ENCODE data around the gene DOCK6. TPM values are rescaled to one million over a fixed set of nuclear protein-coding genes. Genes with fewer than 3 reads are reported as not detected.
A peak's percentile ranks its signal among the peaks of the same experiment; 100 is the strongest.

DOCK6 gene
- polyA plus RNA-seq, 6 donors from 2014 or later = 0.18 to 0.87 (median 0.31) TPM; not detected in 1

DNA sequence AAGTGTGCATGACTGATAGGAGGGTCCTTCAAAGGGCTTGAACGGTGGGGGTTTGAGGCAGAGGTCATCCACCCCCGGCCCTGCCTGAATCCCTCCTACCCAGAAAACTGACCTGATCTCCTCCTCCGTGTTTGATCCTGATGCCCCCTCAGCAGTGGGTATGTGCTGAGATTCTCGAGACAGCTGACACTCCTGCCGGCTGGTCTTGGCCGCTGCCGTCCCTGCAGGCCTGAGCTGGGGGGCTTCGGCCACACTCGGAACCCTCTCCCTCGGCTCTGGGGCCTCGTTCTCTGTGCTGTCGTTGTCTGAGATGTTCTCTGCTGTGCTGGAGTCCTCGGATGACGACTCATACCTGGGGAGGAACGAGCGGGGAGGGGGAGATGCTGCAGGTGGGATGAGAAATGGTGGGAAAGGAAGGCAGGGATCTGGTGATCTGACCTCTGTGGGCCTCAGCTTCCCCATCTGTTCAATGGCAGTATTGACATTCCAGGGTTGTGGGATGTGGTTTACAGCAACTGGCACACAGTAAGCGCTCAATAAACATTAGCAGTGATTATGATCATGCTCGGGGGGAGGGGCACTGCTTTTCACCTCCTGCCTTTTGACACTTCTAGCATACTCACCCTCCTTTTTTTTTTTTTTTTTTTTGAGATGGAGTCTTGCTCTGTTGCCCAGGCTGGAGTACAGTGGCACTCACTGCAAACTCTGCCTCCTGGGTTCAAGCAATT lies 85.7 kb downstream of the DOCK6 start:
- Mint-ChIP-seq H3K27me3 (peaks cover 5 to 11% (median 7%) of the 10 kb centered on the region in 3 donors), H3K4me1 (peaks cover 12 to 20% (median 14%) of the 10 kb centered on the region in 3 donors), H3K27ac (no peak overlapping the region), H3K36me3 (no peaks in the 10 kb centered on the region), H3K9me3 (no peaks in the 10 kb centered on the region), H3K4me3 (no peak overlapping the region)
- ATAC-seq (ENCODE audit: low read depth in 2 of 2) (no peak), DNase-seq (no peak)

- Mint-ChIP-seq H3K4me1 (peaks cover 11 to 15% (median 12%) of the 10 kb centered on the region in 3 donors), H3K9me3 (no peaks in the 10 kb centered on the region), H3K27me3 (peaks cover 5 to 7% (median 6%) of the 10 kb centered on the region in 3 donors), H3K4me3 (no peak overlapping the region), H3K36me3 (no peaks in the 10 kb centered on the region), H3K27ac (peak overlapping the region in 1 of 6 donors; percentile 59)
- ATAC-seq (ENCODE audit: low read depth in 2 of 2) (no peak), DNase-seq (no peak)
Observed at GRCh38 chr19:11175920-11176319, 86.4 kb downstream of the DOCK6 start.

DNA sequence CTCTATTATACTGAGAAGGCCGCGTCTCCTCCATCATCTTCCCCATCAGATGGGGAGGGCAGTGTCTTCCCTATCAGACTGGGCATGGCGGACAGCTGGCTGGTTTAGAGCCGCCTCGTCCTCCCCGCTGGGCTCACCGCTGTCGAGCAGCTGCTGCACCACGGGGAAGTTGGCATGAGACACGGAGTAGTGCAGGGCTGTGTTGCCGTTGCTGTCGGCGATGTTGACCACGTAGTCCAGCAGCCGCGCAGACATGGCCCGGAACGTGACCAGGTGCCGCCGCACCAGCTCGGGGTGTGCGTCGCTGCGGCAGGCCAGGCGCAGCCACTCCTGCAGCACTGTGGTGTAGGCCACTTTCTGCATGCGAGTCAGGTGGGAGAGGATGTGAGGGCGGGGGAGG lies 88.0 kb downstream of the DOCK6 start:
- Mint-ChIP-seq H3K27me3 (peaks cover 0 to 6% (median 5%) of the 10 kb centered on the region in 3 donors), H3K36me3 (no peaks in the 10 kb centered on the region), H3K27ac (no peak overlapping the region), H3K4me1 (peaks cover 0 to 3% (median under 1%) of the 10 kb centered on the region in 3 donors), H3K9me3 (no peaks in the 10 kb centered on the region), H3K4me3 (no peak overlapping the region)
- ATAC-seq (ENCODE audit: low read depth in 2 of 2) = no peak
- DNase-seq = no peak

- no peak for DNase-seq
- Mint-ChIP-seq H3K27me3 (peaks cover 0 to 6% (median 5%) of the 10 kb centered on the region in 3 donors), H3K27ac (no peak overlapping the region), H3K4me1 (no peaks in the 10 kb centered on the region), H3K36me3 (no peaks in the 10 kb centered on the region), H3K9me3 (no peaks in the 10 kb centered on the region), H3K4me3 (peak overlapping the region in 1 of 8 donors; percentile 37)
- no peak for ATAC-seq (ENCODE audit: low read depth in 2 of 2)
Observed at GRCh38 chr19:11173516-11174155, 88.7 kb downstream of the DOCK6 start.

DNA sequence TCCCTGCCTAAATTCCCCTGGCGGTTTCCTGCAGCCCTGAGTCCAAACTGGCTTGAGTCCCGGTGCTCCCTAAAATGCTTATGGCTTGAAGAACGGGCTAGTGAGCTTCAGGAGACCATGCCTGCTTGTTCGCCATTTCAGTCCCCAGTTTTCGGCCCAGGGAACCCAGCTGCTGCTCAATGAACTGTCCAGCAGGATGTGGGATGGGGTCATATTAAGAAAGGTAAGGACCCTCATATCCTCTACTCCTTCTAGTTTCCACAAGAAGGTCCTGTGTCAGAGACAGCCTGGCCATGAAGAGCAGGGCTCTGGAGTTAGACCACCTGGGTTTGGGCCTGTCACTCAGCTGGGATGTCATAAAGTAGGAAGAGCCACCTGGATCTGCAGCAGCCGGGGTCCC lies 89.7 kb downstream of the DOCK6 start:
- Mint-ChIP-seq H3K36me3 (no peaks in the 10 kb centered on the region), H3K9me3 (no peaks in the 10 kb centered on the region), H3K27ac (peak overlapping the region in 2 of 6 donors; percentile 10 to 53), H3K4me1 (no peaks in the 10 kb centered on the region), H3K4me3 (no peak overlapping the region), H3K27me3 (peaks cover 0 to under 1% (median 0%) of the 10 kb centered on the region in 3 donors)
- DNase-seq (no peak), ATAC-seq (ENCODE audit: low read depth in 2 of 2) (no peak)

- DNase-seq = no peak
- H3K4me3 Mint-ChIP-seq = no peak overlapping the region
- H3K27me3 Mint-ChIP-seq = no peaks in the 10 kb centered on the region
Observed at GRCh38 chr19:11171144-11171543, 91.2 kb downstream of the DOCK6 start.

DNA sequence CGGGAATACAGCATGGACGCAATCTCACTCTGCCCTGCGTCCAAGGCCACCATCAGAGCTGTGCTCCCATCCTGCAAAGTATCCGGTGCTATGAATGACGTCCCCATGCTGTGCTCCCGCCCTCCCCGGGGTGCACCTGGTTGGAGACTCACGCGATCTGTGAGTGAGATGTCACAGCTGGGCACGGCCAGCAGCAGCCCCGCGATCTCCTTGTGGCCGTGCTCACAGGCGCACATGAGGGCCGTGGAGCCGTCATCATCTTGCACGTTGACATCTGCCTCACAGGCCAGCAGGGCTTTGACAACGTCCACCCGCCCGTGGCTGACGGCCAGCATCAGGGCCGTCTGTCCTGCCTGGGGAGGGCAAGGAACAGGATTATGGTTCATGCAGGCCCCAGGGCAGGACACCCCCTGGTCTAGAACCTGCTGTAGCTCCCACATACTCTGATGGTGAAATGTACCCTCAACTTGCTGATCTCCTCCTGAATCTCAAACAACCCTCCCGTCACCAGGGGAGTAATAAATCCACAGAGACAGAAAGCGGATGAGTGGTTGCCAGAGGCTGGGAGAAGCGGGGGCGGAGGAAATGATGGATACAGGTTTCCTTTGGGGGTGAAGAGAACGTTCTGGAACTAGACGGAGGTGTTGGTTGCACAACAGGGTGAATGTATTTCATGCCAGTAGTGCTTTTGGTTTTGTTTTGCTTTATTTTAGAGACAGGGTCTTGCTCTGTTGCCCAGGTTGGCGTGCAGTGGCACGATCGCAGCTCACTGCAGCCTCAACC lies 92.2 kb downstream of the DOCK6 start:
- peak overlapping the region in 1 of 6 donors; percentile 87 for H3K27ac Mint-ChIP-seq
- no peaks in the 10 kb centered on the region for H3K9me3 Mint-ChIP-seq
- no peak overlapping the region for H3K4me3 Mint-ChIP-seq
- ATAC-seq (ENCODE audit: low read depth in 2 of 2) = no peak
- no peaks in the 10 kb centered on the region for H3K27me3 Mint-ChIP-seq
- H3K4me1 Mint-ChIP-seq = no peaks in the 10 kb centered on the region
- no peaks in the 10 kb centered on the region for H3K36me3 Mint-ChIP-seq
- no peak for DNase-seq

More at GRCh38 chr19:11171144-11171543, 91.2 kb downstream of the DOCK6 start:
- ATAC-seq (ENCODE audit: low read depth in 2 of 2) = no peak
- no peaks in the 10 kb centered on the region for H3K9me3 Mint-ChIP-seq
- no peaks in the 10 kb centered on the region for H3K4me1 Mint-ChIP-seq
- no peak overlapping the region for H3K27ac Mint-ChIP-seq
- no peaks in the 10 kb centered on the region for H3K36me3 Mint-ChIP-seq

DNA sequence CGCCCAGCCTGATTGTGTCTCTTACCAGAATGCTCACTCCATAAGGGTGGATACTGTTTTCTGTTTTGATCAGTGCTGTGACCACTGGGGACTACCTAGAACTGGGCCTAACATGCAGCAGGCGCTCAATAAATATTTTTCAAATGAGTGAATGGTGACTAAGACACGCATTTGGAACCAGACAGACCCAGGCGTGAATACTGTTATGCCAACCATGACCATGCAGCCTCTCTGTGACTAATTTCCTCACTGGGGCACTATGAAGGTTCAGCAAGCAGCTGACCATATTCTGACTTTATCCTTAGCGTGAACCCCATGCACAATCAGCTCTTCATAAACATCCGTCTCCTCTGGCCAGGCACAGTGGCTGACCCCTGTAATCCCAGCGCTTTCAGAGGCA lies 93.8 kb downstream of the DOCK6 start:
- ATAC-seq (ENCODE audit: low read depth in 2 of 2) (no peak), DNase-seq (no peak)
- Mint-ChIP-seq H3K4me3 (no peak overlapping the region), H3K27ac (no peak overlapping the region), H3K4me1 (no peaks in the 10 kb centered on the region), H3K9me3 (no peaks in the 10 kb centered on the region), H3K36me3 (no peaks in the 10 kb centered on the region), H3K27me3 (no peaks in the 10 kb centered on the region)

- Mint-ChIP-seq H3K9me3 (no peaks in the 10 kb centered on the region), H3K27me3 (no peaks in the 10 kb centered on the region), H3K4me3 (peak overlapping the region in 1 of 8 donors; percentile 80), H3K27ac (peak overlapping the region in 1 of 6 donors; percentile 63), H3K36me3 (no peaks in the 10 kb centered on the region), H3K4me1 (no peaks in the 10 kb centered on the region)
- DNase-seq (no peak), ATAC-seq (ENCODE audit: low read depth in 2 of 2) (no peak)
Observed at GRCh38 chr19:11166281-11167142, 95.8 kb downstream of the DOCK6 start.

GRCh38 chr19:11165486-11166030 lies 96.8 kb downstream of the DOCK6 start:
- Mint-ChIP-seq H3K27ac (no peak overlapping the region), H3K4me3 (no peak overlapping the region), H3K4me1 (no peaks in the 10 kb centered on the region), H3K36me3 (no peaks in the 10 kb centered on the region), H3K27me3 (no peaks in the 10 kb centered on the region), H3K9me3 (no peaks in the 10 kb centered on the region)
- DNase-seq (no peak), ATAC-seq (ENCODE audit: low read depth in 2 of 2) (no peak)

DNA sequence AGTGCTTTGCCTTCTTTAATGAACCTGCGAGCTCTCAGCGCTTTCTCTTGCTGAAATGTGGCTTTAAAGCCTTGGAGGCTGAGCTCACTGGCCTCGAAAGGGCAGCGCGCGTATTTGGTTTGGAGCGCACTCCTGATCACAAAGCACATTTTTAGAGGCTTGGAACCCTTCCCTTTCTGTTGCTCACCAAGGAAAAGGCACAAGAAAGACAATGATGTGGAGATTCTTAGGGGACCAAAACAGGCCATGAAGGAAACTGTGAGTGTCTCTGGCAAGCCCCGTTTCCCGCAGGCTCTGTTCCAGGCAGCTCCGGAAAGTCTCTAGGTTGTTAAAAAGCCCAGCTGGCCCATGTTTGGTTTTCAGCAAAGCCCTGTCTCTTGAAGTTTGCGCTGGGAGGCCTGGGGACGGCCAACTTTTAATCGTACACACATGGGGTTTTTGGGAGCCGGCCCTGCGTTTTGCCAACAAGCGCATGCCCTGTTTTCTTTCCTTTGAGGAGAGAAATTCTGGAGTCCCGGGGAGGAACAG lies 97.4 kb downstream of the DOCK6 start:
- ATAC-seq (ENCODE audit: low read depth in 2 of 2) = no peak
- H3K4me3 Mint-ChIP-seq = no peak overlapping the region
- H3K27ac Mint-ChIP-seq = no peak overlapping the region

DNA sequence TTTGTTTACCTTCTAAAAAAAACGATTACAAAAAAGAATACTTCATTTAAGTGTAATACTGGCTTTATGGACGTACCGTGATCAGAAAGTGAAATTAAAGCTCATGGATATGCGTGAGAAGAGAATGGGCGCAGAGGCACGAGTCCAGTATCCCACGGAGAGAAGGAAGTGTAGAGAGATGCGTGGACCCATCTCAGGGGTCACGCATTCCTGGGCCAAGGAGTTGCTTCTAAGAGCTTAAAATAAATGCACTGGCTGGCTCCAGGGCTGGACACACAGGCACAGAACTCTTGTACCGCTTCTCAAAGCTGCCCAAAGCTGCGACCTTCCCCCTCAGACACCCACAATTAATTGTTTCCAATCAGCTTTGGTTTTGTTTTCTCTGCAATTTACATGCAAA lies 98.0 kb downstream of the DOCK6 start:
- Mint-ChIP-seq H3K36me3 (no peaks in the 10 kb centered on the region), H3K4me3 (no peak overlapping the region), H3K9me3 (peaks cover 0 to 3% (median 0%) of the 10 kb centered on the region in 7 donors), H3K27ac (peak overlapping the region in 1 of 6 donors; percentile 70), H3K27me3 (no peaks in the 10 kb centered on the region), H3K4me1 (no peaks in the 10 kb centered on the region)
- ATAC-seq (ENCODE audit: low read depth in 2 of 2) (no peak), DNase-seq (no peak)

More for the DNA sequence above, 97.4 kb downstream of the DOCK6 start:
- Mint-ChIP-seq H3K36me3 (no peaks in the 10 kb centered on the region), H3K4me1 (no peaks in the 10 kb centered on the region), H3K27me3 (no peaks in the 10 kb centered on the region), H3K9me3 (peaks cover 0 to 3% (median 0%) of the 10 kb centered on the region in 7 donors)
- DNase-seq = no peak
